HUDEP-2 (cell line): ENCODE data around the gene GUCY1A2.
"Not testable (repeated sequence)": the region's sequence is repeated elsewhere in the genome, so short reads cannot be mapped to it uniquely, and the experiment has no call there.

ENCODE experiments used
- DNase-seq, 76 experiments: peaks; one replicate each; lab custom pipeline; 2025; ENCODE audit not compliant: unreplicated experiment in 76 of 76; lab: John Stamatoyannopoulos, UW

GUCY1A2 gene

GRCh38 chr11:106848526-106848925 lies 169.8 kb downstream of the GUCY1A2 start:
- no peak for DNase-seq

DNA sequence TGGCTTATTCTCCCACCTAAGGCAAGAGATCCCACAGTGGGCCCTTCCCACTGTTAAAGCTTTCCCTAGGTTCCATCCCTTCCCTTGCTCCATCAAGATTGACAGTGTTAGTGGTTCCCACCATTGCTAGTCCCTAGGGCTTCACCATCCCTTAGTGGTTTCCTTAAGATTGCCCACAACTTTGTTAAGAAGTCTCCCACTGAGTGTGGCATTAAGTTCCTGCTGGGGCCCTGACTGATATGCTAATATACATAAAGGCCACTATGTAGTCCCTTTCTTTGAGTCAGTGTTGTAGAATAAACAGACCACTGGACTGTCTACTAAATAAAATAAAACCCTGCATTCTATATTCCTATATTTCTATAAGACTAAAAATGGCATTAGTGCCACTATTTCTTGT lies 176.1 kb downstream of the GUCY1A2 start:
- no peak for DNase-seq

DNA sequence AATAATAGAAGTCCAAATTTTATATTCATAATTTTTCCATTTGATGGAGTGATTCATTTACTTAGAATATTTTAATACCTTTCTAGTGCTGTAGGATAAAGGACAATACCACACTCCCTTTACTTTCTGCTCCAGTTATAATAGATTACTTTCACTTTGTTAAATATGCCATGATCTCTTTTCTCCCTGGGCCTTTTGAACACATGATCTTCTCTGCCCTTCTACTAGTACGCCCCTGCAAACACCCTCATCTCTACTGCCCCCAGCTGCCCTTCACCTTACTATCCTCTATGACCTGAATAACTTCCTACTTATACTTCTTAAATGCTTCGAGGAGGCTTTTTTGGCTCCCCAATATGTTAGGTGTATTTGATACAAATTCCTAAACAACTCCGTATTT lies 177.3 kb downstream of the GUCY1A2 start:
- DNase-seq: no peak

- DNase-seq: no peak
Observed at GRCh38 chr11:106840146-106840545, 178.1 kb downstream of the GUCY1A2 start.

GRCh38 chr11:106834567-106834966 lies 183.7 kb downstream of the GUCY1A2 start:
- no peak for DNase-seq

- DNase-seq: no peak
Observed at GRCh38 chr11:106828976-106829375, 189.3 kb downstream of the GUCY1A2 start.

- DNase-seq: no peak
Observed at GRCh38 chr11:106828576-106828975, 189.7 kb downstream of the GUCY1A2 start.

- DNase-seq: no peak
Observed at GRCh38 chr11:106827687-106828086, 190.6 kb downstream of the GUCY1A2 start.

GRCh38 chr11:106826558-106826957 lies 191.7 kb downstream of the GUCY1A2 start:
- DNase-seq: not testable (repeated sequence)

- DNase-seq: no peak
Observed at GRCh38 chr11:106821826-106822225, 196.4 kb downstream of the GUCY1A2 start.

- DNase-seq: no peak
Observed at GRCh38 chr11:106821291-106821690, 197.0 kb downstream of the GUCY1A2 start.

DNA sequence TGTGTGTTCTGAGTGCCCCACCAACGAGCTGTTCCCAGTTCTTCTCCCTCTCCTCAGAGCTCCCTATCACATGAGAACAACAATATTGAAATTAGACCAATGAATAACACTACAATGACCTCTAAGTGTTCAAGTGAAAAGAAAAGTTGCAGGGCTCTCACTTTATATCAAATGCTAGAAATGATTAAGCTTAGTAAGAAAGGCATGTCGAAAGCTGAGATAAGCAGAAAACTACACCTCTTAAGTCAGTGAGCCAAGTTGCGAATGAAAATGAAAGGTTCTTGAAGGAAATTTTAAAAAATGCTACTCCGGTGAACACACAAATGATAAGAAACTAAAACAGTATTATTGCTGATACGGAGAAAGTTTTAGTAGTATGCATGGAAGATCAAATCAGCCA lies 199.8 kb downstream of the GUCY1A2 start:
- DNase-seq: no peak

DNA sequence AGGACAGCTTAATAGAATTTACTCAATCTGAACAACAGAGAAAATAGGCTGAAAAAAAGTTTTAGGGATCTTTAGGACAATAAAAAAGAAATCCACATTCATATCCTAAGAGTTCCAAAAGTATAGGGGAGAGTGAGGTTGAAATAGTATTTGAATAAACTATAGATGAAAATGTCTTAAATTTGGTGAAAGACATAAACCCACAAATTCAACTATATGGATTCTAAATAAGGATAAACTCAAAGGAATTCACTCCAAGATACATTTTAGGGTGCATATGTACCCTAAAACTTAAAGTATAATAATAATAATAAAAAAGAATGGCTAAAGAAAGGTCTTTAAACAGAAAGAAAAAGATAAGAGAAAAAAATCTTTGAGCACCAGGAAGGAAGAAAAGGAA lies 203.1 kb downstream of the GUCY1A2 start:
- DNase-seq: no peak

- no peak for DNase-seq
Observed at GRCh38 chr11:106813806-106814205, 204.5 kb downstream of the GUCY1A2 start.

DNA sequence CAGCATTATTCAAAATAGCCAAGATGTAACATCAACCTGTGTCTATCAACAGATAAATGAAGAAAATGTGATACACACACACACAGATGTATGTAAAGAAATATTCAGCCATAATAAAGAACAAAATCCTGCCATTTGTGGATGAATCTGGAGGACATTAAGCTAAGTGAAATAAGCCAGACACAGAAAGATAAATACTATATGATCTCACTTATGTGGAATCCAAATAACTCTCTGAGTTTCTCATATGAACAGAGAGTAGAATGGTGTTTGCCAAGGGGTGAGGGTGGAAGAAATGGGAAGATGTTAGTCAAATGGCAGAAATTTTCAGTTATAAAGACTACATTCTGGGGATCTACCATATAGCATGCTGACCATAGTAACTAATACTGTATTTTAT lies 224.2 kb downstream of the GUCY1A2 start:
- DNase-seq: no peak

DNA sequence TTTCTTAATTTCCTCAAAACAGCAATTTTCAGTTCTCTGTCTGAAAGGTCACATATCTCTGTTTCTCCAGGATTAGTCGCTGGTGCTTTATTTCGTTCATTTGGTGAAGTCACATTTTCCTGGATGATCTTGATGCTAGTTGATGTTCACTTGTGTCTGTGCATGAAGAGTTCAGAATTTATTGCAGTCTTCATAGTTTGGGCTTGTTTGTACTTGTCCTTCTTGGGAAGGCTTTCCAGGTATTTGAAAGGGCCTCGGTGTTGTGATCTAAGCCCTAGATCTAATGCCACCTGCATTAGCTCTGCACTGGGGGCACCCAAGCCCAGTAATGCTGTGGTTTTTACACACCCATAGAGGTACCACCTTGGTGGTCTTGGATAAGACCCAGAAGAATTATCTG lies 228.9 kb downstream of the GUCY1A2 start:
- no peak for DNase-seq

DNA sequence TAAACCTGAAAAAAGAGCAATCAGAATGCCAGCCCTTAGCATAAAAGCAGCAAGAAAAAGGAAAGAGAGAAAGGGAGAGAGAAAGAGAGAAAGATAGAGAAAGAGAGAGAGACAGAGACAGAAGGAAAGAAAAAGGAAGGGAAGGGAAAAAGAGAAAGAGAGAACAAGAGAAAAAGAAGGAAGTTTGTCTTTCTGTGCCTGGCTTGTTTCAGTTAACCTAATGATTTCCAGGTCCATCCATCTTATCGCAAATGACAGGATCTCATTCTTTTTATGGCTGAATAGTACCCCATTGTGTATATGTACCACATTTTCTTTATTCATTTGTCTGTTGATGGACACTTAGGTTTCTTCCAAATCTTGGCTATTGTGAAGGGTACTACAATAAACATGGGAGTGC lies 230.8 kb downstream of the GUCY1A2 start:
- no peak for DNase-seq

DNA sequence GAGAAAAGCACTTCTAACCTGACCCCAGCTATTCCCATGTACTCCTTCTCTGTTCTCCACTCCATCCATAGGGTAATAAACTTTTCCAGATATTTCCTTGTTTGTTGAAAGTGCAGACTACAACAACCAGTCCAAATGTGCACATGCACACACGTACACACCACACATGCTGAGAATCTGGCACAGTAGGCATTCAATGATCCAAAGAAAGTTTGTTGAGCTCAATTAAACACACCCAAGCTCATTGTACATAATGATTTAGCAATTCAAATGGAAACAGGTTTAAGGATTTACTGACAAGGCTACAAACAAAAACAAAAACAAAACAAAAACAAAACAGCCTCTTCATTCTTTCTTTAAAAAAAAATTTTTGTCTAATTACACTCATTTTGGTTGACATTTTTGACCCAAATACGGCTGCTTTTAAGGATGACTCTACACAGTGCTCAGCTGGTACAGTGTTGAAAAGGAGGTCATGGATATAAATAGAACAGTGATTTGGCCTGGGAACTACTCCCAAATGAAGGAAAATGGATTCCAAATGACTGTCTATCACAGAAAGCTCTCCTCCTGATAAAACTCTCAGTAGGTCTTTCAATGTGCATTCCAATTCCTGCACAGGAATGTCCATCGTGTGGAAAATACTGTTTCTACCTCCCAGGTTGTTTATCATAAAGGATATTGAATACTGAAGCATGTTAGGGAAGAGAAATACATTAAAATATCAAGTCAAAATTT lies 232.2 kb downstream of the GUCY1A2 start:
- DNase-seq: no peak

GRCh38 chr11:106777302-106777701 lies 241.0 kb downstream of the GUCY1A2 start:
- not testable (repeated sequence) for DNase-seq

GRCh38 chr11:106770489-106771085 lies 247.7 kb downstream of the GUCY1A2 start:
- no peak for DNase-seq

DNA sequence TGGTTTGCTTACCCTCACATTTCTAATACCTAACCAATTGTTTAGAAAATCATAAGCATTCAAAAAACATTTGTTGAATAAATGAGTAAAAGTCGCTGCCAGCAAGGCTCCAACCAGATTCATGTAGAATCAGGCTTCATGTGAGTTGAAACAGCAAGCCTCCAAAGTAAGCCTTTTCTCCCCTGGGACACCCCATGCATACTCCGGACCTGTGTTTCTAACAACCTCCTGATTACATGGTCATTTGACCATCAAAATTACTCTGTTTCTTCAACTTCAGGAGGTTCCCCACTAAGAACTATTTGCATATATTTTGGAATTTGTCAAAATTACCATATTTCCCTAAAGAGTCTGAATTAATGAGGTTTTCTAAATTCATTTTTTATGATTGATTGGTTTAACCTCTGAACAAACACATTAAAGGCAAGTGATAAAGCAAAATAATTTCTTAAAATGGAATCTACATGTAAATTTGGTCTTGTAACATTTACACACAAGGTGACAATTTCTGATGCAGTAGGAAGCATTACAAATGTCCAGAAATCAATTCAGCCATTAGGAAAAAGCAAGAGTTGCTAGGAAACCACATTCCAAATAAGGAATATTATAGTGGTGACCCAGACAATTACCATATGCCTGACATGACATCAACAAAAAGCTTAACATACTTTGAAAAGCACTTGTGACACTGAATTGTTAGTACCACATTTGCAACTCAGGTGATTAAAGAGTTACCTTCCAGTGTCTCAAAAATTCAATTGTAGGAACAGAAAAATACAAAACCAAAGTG lies 252.6 kb downstream of the GUCY1A2 start:
- DNase-seq: no peak

DNA sequence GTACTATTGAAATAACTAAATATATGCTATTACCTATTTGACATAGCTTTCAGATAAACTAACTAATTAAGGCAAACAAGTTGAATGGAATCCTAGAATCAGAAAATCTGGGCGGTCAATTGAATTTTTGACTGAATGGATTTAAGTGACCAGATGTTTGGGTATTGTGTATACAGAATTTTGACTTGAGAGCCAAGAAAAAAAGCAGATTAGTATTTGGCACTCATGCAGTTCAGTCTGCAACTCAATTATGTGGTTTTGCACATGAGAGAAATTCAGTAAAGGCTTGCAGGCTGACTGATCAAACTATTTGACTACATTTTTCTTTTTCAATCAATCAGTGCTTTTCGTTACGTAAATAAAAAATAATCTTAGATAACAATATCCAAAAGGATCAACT lies 254.8 kb downstream of the GUCY1A2 start:
- DNase-seq: no peak
